NOMO-1 treated with dmso at 0.1 percent for 144 hours (cell line): ENCODE data around the gene ABLIM2.

Source experiments
- DNase-seq: peaks from one replicate; lab custom pipeline; 2025; ENCODE audit not compliant: unreplicated experiment; lab: John Stamatoyannopoulos, UW

ABLIM2 gene

DNA sequence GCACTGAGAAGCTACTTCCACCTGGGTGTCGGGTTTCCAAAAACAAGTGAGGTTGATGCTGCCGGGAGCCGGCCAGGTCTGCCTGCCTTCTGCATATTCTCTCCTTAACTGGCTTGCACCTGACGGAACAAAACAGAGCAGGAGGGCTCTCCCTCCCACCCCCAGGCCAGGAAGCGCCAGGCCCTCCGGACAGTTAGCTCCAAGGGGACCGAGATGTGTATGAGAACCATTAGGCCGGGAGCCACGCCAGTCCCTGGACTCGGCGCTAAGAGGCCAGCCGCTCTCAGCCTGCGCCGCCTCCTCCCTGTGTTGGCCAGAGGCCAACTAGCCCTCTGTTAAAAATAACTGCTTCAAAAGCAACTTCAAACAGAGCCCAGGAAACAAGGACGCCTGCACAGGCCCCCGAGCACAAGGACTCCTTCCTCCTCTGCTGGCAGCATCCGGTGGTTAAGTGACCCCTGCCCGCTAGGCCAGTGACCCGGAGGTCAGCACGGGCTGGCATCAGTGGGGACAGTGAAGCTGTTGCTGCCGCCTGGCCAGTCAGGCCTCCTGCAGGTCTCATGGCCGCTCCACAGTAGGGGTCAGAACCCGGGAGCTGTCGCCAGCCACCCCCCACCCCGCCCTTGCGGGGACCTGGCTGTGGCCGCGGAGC, 107.9 kb downstream of the ABLIM2 start:
- DNase-seq, result no peak

- DNase-seq, result no peak
Measured at GRCh38 chr4:8050180-8050554, 108.4 kb downstream of the ABLIM2 start.

- DNase-seq, result no peak
Measured at GRCh38 chr4:8048856-8049676, 109.5 kb downstream of the ABLIM2 start.

- no peak for DNase-seq
Measured at GRCh38 chr4:8047837-8048678, 110.6 kb downstream of the ABLIM2 start.

GRCh38 chr4:8046925-8047541, 111.6 kb downstream of the ABLIM2 start:
- no peak for DNase-seq

- no peak for DNase-seq
Measured at GRCh38 chr4:8045909-8046308, 112.7 kb downstream of the ABLIM2 start.

GRCh38 chr4:8044699-8045098, 113.9 kb downstream of the ABLIM2 start:
- no peak for DNase-seq

- DNase-seq, result no peak
Measured at GRCh38 chr4:8044244-8044643, 114.4 kb downstream of the ABLIM2 start.

GRCh38 chr4:8043596-8043995, 115.0 kb downstream of the ABLIM2 start:
- no peak for DNase-seq

GRCh38 chr4:8041868-8042267, 116.7 kb downstream of the ABLIM2 start:
- DNase-seq, result no peak

DNA sequence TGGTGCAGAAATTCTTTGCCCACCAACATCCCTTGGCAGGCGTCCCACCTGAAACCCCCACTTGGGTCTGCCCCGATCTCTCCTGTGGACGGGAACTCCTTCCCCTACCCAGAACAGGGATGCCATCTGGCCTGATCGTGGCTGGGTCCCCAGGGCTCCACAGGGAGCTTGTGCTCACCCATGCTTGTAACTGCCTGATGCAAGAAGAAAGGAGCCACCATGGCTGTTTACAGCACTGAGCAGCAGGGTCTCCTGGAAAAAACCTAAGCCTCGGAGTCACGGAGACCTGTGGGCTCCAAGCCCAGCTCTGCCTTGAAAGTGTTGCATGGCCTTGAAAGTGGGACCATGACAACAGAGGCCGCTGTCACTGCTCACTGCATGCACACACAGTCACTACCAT, 117.4 kb downstream of the ABLIM2 start:
- no peak for DNase-seq

DNA sequence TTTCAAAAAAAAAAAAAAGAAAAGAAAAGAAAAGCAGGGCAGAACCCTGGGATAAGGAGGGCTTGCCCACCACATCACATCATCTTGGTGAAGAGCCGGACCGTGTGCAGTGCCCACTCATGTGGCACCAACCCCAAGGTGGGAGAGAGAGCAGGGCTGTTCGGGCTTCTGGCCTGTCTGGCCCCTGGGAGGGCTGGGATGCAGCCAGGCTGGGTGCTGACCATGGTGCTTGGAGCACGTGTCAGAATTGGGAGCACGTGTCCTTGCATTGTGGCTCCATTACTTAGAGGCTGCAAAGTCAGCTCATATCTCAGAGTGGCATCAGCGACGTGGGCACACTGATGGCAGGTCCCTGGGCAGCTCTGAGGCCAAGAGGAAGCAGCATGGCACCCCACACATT, 118.0 kb downstream of the ABLIM2 start:
- no peak for DNase-seq

- DNase-seq, result no peak
Measured at GRCh38 chr4:8039853-8040252, 118.8 kb downstream of the ABLIM2 start.

DNA sequence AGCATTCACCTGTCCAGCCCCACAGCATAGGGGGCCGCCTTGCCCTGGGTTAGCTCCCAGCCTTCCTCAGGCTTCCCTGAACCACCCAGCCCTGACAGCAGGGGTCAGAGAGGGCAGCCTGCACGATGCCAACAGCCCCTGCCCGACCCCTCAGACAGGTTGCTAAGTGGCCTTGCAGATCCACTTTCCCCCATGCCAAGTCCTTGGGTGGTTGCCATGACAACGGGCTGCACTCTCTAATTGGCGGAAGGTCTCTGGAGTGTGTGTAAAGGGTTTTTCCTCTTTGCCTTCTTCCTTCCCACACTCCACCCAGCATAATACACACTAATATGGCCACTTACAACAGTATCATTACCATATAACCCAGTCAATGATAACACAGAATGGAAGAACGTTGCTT, 119.3 kb downstream of the ABLIM2 start:
- no peak for DNase-seq

DNA sequence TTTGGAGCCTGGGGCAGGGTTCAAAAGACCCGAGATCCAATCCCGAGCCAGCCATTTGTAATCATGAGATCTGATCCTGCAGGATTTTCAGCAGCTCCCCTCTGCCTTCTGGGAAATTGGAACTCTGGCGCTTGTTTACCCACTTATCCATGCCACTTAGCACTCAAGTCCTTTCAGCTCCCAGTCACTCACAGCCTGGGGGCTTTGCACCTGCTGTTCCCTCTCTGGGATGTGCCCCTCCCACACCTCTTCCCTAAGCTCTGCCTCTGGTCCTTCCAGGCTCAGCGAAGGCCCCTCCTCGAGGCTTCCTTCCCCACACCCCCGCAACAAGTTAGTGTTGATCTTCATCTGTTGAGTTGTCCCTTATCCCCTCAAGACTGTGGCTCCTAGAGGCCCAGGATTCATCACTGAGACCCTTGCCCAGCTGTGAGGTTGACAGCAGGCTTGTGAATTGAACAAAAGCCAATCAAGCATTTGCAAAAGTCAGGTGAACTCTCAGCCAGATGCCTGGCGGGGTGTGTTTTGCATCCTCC, 119.8 kb downstream of the ABLIM2 start:
- DNase-seq, result no peak

- no peak for DNase-seq
Measured at GRCh38 chr4:8038083-8038482, 120.5 kb downstream of the ABLIM2 start.

- DNase-seq, result no peak
Measured at GRCh38 chr4:8037150-8037769, 121.4 kb downstream of the ABLIM2 start.

- no peak for DNase-seq
Measured at GRCh38 chr4:8035371-8035780, 123.2 kb downstream of the ABLIM2 start.

GRCh38 chr4:8033829-8034528, 124.6 kb downstream of the ABLIM2 start:
- no peak for DNase-seq
